Activated CD8-positive, alpha-beta memory T cell treated with anti-CD3 and anti-CD28 coated beads for 48 hours (primary cell): ENCODE measurements around the gene PMEL.
A peak's percentile ranks its signal among the peaks of the same experiment; 100 is the strongest.

Experiments
- DNase-seq, 3 experiments: peaks; one replicate each; pipeline ENCODE4 v3.0.0-alpha.2; 2020; ENCODE audit warnings: low read depth in 2 of 3, low spot score in 2 of 3

Gene PMEL

DNA sequence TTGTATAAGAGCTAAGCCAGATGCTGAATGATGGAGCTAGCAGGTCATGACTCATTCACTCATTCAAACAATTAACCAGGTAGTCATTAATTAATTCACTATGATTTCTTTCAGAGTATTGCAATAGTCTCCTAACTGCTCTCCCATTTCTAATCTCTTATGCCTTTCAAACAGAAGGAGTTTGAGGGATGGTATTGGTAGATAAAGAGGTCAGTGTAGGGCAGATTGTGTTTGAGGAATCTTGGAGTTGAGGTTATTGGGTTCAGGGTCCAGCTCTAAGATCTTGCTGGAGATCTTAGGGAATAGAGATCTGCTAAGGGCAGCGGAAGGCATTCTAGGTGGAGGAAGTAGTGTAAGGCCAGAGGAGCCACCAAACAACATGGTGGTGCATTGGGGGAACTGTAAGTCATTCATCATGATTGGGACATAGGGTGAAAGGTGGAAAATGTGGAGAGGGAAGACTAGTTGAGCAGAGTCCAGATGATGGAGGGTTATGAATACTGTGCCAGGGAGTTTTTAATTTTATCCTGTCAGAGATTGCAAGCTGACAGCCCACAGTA is 23.2 kb downstream of the PMEL start:
- no peak for DNase-seq

DNA sequence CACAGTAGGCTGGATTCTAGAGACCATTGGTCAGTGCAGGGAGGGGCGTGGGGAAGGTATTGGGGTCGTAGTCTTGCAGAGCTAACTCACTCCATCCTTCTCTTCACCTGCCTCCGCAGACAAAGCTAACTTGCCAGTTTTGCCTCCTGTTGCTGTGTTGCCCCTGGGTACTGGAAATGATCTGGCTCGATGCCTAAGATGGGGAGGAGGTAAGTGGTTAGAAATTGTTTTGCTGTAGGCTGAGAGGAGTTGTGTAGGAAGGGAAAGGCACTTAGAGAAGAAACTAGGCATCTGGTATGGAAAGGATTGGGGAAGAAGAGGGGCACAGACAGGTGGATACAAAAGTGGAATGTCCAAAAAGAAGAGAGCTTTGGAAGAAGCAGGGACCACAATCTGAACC is 23.8 kb downstream of the PMEL start:
- no peak for DNase-seq

DNA sequence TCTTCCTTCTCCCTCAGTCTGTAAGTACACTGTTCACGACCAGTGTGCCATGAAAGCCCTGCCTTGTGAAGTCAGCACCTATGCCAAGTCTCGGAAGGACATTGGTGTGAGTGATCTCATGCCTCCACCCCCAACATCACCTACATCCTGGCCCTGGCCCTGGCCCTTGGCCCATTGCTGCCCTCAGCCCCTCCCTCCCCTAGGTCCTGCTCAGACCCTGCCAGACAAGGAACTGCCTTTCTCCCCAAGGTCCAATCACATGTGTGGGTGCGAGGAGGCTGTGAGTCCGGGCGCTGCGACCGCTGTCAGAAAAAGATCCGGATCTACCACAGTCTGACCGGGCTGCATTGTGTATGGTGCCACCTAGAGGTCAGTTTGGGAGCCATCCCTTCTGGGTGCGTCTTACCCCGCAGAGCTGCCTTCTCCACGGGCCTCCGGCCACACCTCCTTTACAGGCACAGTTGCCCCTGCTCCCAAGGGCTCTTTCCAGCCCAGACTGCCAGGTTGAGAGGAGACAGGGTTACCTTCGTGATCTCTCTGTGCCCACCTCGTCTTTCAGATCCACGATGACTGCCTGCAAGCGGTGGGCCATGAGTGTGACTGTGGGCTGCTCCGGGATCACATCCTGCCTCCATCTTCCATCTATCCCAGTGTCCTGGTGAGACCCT is 25.6 kb downstream of the PMEL start:
- DNase-seq: peak in 2 of 3 experiments; percentile 58 to 60

DNA sequence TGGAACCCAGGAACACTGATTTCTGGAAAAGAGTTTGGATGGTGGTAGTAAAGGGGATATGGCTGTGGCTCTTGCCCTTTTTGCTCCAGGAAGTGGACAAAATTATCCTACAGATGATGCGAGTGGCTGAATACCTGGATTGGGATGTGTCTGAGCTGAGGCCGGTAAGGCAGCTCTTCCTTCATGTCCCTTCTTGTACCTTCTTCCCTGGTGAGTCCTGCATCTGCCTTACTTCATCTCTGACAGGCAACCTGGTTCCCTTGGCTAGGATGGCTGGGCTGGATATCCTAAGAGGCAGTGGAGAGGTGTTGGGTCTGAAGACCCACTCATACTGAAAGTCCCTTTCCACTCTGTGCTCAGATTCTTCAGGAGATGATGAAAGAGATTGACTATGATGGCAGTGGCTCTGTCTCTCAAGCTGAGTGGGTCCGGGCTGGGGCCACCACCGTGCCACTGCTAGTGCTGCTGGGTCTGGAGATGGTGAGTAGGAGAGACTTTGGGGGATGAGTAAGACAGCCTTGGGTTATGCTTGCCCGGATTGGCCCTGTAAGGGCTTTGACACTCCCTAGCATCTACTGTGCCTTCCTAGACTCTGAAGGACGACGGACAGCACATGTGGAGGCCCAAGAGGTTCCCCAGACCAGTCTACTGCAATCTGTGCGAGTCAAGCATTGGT is 26.9 kb downstream of the PMEL start:
- no peak for DNase-seq

GRCh38 chr12:55937981-55938380 is 27.9 kb downstream of the PMEL start:
- DNase-seq: no peak

DNA sequence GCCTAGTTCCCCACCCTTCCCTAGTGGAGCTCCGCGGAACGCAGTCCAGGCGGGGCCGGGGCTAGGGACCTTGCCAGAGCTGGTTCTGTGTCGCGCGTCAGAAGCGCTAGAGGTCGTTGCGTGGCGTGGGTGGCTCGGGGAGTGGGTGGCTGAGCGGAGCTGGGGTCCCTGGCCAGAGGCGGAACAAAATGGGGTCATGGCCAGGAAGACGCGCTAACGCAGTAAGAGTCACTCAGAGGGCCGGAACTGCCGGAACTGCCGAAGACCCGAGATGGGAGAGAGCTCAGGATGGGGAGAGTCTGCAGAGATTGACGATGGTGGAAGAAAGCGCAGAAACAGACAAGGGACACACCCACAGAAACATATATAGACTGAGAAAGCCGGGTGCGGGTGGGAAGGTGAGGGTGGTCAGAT is 30.1 kb downstream of the PMEL start:
- no peak for DNase-seq

DNA sequence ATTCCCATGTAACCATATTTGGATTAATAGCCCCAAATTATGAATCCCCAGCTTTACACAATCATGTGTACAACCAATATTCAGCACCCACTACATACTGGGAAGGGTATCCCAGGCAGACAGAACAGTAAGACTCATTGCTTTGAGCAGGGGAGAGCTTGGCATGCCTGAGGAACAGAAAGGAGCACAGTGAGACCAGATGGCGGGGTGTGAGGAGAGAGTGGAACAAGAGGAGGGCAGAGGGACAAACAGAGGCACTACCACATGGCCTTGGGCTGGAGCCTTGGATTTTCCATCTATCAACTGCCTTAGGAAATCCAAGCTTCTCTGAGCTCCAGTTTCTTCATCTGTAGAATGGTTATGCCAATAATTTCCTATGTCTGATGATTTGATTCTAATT is 31.1 kb downstream of the PMEL start:
- DNase-seq: no peak

GRCh38 chr12:55933799-55934742 is 31.8 kb downstream of the PMEL start:
- no peak for DNase-seq

GRCh38 chr12:55933169-55933798 is 32.6 kb downstream of the PMEL start:
- no peak for DNase-seq

GRCh38 chr12:55932551-55932910 is 33.3 kb downstream of the PMEL start:
- DNase-seq: no peak

GRCh38 chr12:55931780-55932550 is 33.9 kb downstream of the PMEL start:
- no peak for DNase-seq

DNA sequence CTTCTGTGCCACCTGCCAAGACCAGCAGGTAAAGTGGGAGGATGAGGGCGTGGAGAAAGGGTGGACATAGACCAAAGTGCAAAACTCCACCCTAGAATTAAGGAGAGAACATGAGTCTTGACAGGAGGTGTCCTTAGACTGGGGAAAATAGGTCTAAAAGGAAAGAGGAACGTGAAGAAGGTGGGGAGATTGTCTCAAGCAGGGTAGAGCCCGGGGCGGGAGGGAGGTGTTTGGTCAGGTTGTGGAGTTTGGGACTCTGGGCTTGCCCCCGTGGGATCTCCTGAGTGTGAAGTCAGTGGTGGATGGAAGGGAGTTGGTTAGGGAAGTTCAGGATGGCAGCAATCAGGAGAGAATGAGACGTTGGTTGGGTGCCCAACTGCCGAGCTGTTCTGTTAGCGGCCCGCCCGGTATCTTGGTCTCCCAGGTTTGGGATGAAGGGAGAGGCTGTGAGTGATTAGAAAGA is 34.5 kb downstream of the PMEL start:
- DNase-seq: no peak

- peak in 1 of 3 experiments; percentile 59 for DNase-seq
Observed at GRCh38 chr12:55930771-55931316, 35.0 kb downstream of the PMEL start, which contains the start of gene DGKA. TSS of gene DGKA (plus strand) at chr12:55931162. CDS start at chr12:55936504, 5,342 bp downstream.

DNA sequence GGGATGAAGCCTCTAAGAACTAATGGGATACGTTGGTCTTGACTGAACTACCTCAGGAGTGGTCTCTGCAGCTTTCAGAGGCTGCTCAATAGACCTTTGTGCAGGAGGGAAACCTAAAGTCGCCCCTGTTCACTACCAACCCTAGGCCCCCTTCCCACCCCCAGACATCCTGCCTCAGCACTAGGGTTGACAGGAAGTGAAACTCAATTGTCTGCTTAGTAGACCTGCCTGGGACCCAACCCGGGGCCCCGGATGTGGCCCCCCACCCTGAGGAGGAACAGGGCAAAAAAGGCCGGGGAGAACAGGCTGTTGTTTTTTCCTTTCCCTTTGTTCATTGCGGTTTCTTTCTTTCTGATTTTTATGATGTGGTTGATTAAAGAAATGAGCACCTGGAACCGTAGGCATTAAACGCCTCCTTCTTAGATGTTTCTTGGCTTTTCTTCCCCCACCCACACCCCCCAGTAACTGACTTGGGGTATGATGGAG is 36.5 kb downstream of the PMEL start:
- DNase-seq: peak in 1 of 3 experiments; percentile 76

GRCh38 chr12:55927588-55928502 is 38.0 kb downstream of the PMEL start, which contains the start of gene PYM1:
TSS of gene PYM1 (minus strand) at chr12:55927894. CDS start at chr12:55927761, 133 bp downstream.
- no peak for DNase-seq

DNA sequence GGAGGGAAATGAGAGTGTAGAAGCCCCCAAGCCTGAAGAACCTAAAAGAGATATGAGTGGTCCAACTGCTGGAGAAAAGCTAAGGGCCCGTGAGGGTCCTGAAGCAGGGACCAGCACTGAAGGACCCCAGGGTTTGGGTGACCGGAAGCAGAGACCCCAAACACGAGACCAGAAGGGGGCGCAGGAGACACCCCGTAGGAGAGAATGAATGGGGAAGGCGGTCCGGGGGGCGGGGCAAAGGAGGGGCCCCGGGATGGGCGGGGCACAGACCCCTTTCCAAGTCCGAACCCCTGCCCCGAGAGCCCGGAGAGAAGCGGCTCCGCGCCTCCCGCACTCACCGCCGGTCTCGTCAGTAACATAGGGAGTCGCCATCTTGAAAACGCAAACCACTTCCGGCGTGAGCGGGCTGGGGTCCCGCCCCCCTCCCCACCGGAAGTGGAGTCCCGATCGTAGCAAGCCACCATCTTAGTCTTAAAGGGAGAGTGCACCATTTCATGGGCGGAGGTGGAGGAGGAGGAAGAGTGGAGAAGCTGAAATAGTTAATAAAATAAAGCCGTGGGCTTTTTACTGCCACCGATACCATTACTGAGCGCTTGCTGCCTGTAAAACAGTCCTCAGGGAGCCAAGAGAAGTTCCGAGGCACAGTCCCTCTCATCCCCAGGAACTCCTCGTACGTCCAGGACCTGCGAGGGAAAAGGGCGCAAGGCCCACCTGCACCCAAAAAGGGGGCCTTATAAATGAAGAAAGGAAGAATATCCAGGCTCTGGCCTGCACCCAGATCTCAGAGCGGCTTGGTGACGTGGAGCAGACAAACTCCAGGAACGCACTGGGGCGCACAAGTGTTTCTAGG is 38.9 kb downstream of the PMEL start:
- peak; percentile 81 to 94 (median 87) for DNase-seq
